IgD-negative memory B cell (primary cell): ENCODE results near the gene CGB3. TPM values are rescaled to one million over a fixed set of nuclear protein-coding genes. Genes with fewer than 3 reads are reported as not detected.
"Not testable (repeated sequence)": the region's sequence is repeated elsewhere in the genome, so short reads cannot be mapped to it uniquely, and the experiment has no call there.

Experiments used
- H3K27ac Mint-ChIP-seq, 3 donors: one replicate each; pipeline ENCODE4 v1.8.0; 2020 to 2022; ENCODE audit warnings: mild to moderate bottlenecking in 3 of 3, mixed read lengths in 3 of 3, moderate library complexity in 1 of 3
- H3K27me3 Mint-ChIP-seq: one replicate; pipeline ENCODE4 v1.8.0; 2021; ENCODE audit warnings: mixed read lengths
- H3K36me3 Mint-ChIP-seq: one replicate; pipeline ENCODE4 v1.8.0; 2020; ENCODE audit warnings: mild to moderate bottlenecking, mixed read lengths
- H3K4me1 Mint-ChIP-seq, 3 donors: one replicate each; pipeline ENCODE4 v1.8.0; 2020 to 2022; ENCODE audit warnings: mixed read lengths in 3 of 3, mild to moderate bottlenecking in 1 of 3
- H3K4me3 Mint-ChIP-seq, 4 donors: one replicate each; pipeline ENCODE4 v1.8.0; 2020 to 2022; ENCODE audit warnings: mild to moderate bottlenecking in 4 of 4, mixed read lengths in 4 of 4, moderate library complexity in 3 of 4
- H3K9me3 Mint-ChIP-seq, 3 donors: one replicate each; pipeline ENCODE4 v1.8.0; 2020 to 2021; ENCODE audit warnings: mixed read lengths in 3 of 3, mild to moderate bottlenecking in 1 of 3
- polyA plus RNA-seq: library from polyadenylated mRNA; unstranded; fragments of 300-500 nt; fragmentation: Illumina TruSeq; gene quantifications from one replicate; pipeline ENCODE4 v1.2.3, GENCODE V29; 2021

The CGB3 gene
- polyA plus RNA-seq, result not detected

DNA sequence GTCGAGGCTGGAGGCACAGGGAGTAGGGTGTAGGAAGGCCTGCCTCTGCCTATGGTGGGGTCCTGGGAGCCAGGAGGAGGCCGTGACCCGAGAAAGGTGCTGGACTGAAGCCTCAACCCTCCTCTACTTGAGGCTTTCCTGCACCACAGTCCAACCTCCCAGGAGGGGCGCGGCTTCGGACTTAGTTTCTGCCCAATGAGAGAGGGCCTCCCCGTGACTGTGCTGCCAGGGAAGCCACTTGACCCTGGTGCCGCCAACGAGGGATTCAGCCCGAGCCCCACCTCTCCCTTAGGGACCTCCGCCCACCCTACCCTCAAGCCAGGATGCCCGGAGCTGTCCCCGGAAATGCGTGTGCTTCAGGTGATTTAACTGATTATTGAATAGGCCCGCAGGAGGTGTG is at the start of gene CGB3:
TSS of gene CGB3 (minus strand) at position 101 of the 400 bp plus-strand sequence. CDS start 362 bp downstream, outside the sequence.
- not testable (repeated sequence) for H3K36me3 Mint-ChIP-seq, H3K27ac Mint-ChIP-seq, H3K27me3 Mint-ChIP-seq, H3K4me3 Mint-ChIP-seq, H3K9me3 Mint-ChIP-seq
- H3K4me1 Mint-ChIP-seq, result peaks cover 7 to 15% (median 14%) of the 10 kb centered on the region in 3 donors

DNA sequence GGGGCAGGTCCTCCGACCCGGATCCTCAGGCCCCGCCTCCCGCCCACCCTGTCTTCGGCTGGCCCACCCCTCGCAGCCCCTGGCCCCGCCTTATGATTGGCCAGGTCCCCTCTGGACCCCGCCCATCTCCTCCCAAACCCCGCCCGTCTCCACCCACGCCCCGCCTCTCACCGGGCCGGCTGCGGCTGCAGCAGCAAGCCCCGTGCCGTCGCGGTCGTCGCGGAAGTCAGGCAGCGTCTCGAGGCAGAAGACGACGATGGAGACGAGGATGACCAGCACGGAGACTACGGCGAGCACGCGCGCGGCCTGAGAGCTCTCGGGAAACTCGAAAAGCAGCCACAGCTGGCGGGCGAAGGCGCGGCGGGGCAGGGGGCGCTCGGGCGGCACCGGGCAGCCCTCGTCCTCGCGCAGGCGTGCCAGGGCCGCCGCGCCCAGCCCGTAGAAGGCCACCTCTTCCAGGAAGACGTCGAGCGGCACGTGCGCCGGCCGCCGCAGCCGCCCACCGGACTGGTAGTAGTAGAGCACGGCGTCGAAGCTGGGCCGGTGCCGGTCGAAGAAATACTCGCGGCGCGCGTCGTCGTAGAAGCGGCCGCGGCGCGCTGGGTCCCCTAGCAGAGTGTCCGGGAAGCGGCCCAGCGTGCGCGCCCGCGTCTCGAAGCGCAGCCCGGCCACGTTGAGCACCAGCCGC is 47.9 kb upstream of the CGB3 start:
- H3K4me3 Mint-ChIP-seq, result peak overlapping the region in 1 of 4 donors; percentile 8
- H3K9me3 Mint-ChIP-seq, result peaks cover 0 to 6% (median 5%) of the 10 kb centered on the region in 3 donors
- peaks cover 38% of the 10 kb centered on the region for H3K27me3 Mint-ChIP-seq
- peak overlapping the region in 1 of 3 donors; percentile 16 for H3K27ac Mint-ChIP-seq
- H3K36me3 Mint-ChIP-seq, result no peaks in the 10 kb centered on the region
- peaks cover 2 to 6% (median 5%) of the 10 kb centered on the region in 3 donors for H3K4me1 Mint-ChIP-seq

GRCh38 chr19:49070416-49070815 is 46.3 kb upstream of the CGB3 start:
- H3K4me3 Mint-ChIP-seq, result no peak overlapping the region
- H3K27me3 Mint-ChIP-seq, result peaks cover 44% of the 10 kb centered on the region
- H3K27ac Mint-ChIP-seq, result no peak overlapping the region
- no peaks in the 10 kb centered on the region for H3K36me3 Mint-ChIP-seq
- peaks cover 0 to 6% (median 5%) of the 10 kb centered on the region in 3 donors for H3K9me3 Mint-ChIP-seq
- H3K4me1 Mint-ChIP-seq, result peaks cover 2 to 6% (median 5%) of the 10 kb centered on the region in 3 donors

DNA sequence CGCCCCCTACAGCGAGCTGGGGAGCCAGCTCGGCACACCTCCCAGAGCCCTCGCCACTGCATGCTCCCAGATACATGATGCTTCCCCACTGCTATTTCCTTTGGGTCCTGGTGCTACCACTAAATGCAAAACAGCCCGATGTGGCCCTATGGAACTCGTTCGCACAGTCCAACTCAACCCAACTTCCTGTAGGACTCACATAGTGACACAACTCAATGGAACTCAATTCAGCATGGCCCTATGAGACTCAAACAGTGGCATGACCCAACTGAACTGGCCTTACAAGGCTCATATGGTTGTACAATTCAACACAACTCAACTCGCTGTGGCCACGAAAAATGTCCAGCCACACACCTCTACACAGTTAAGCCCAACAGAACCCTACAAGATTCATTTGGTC is 44.9 kb upstream of the CGB3 start:
- Mint-ChIP-seq H3K36me3 (no peaks in the 10 kb centered on the region), H3K27me3 (peaks cover 47% of the 10 kb centered on the region), H3K9me3 (peaks cover 0 to 6% (median 5%) of the 10 kb centered on the region in 3 donors), H3K4me3 (no peak overlapping the region), H3K27ac (no peak overlapping the region), H3K4me1 (peaks cover 2 to 6% (median 4%) of the 10 kb centered on the region in 3 donors)

- Mint-ChIP-seq H3K27ac (no peak overlapping the region), H3K4me1 (no peaks in the 10 kb centered on the region), H3K4me3 (no peak overlapping the region), H3K9me3 (peaks cover 0 to 6% (median 4%) of the 10 kb centered on the region in 3 donors), H3K36me3 (no peaks in the 10 kb centered on the region), H3K27me3 (peaks cover 43% of the 10 kb centered on the region)
Measured at GRCh38 chr19:49067554-49067953, 43.4 kb upstream of the CGB3 start.

- H3K27ac Mint-ChIP-seq, result no peak overlapping the region
- peaks cover 0 to 6% (median 4%) of the 10 kb centered on the region in 3 donors for H3K9me3 Mint-ChIP-seq
- H3K36me3 Mint-ChIP-seq, result no peaks in the 10 kb centered on the region
- H3K4me1 Mint-ChIP-seq, result no peaks in the 10 kb centered on the region
- peaks cover 44% of the 10 kb centered on the region for H3K27me3 Mint-ChIP-seq
- H3K4me3 Mint-ChIP-seq, result peak overlapping the region in 1 of 4 donors; percentile 17
Measured at GRCh38 chr19:49065905-49066512, 41.9 kb upstream of the CGB3 start.

- no peaks in the 10 kb centered on the region for H3K36me3 Mint-ChIP-seq
- H3K27ac Mint-ChIP-seq, result no peak within 1 kb of the TSS
- H3K4me1 Mint-ChIP-seq, result no peaks in the 10 kb centered on the region
- H3K9me3 Mint-ChIP-seq, result peaks cover 0 to 6% (median 4%) of the 10 kb centered on the region in 3 donors
- no peak within 1 kb of the TSS for H3K4me3 Mint-ChIP-seq
- peaks cover 47% of the 10 kb centered on the region for H3K27me3 Mint-ChIP-seq
Measured at GRCh38 chr19:49064768-49065611, 40.9 kb upstream of the CGB3 start, which contains the start of gene NTF4. NTF4 (minus strand) TSS chr19:49064818; CDS start chr19:49061997, 2,821 bp downstream.

DNA sequence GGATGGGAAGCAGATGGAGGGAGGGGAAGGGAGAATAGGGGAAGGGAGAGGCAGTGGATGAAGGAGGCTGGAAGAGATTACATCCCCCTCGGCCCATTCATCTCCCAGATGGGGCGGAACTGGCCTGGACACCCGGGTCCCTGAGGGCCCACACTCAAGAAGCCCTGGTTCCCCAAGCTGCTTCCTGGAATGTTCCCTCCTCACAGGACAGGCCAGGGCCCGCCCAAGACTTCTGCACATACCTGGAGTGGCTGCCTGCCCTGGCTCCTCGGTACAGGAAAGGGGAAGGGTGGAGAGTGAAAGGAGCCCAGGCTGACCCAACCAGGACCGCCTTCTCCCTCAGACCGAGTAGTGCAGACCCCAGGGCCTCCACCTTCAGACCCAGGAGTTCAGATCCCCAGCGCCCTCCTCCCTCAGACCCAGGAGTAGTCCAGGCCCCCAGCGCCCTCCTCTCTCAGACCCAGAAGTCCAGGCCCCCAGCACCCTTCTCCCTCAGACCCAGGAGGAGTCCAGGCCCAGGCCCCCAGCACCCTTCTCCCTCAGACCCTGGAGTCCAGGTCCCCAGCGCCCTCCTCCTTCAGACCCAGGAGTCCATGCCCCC is 40.0 kb upstream of the CGB3 start:
- H3K27me3 Mint-ChIP-seq, result peaks cover 47% of the 10 kb centered on the region
- H3K27ac Mint-ChIP-seq, result no peak overlapping the region
- peaks cover 3% of the 10 kb centered on the region for H3K36me3 Mint-ChIP-seq
- no peak overlapping the region for H3K4me3 Mint-ChIP-seq
- H3K9me3 Mint-ChIP-seq, result peaks cover 0 to under 1% (median 0%) of the 10 kb centered on the region in 3 donors
- H3K4me1 Mint-ChIP-seq, result peaks cover 0 to 4% (median 3%) of the 10 kb centered on the region in 3 donors

DNA sequence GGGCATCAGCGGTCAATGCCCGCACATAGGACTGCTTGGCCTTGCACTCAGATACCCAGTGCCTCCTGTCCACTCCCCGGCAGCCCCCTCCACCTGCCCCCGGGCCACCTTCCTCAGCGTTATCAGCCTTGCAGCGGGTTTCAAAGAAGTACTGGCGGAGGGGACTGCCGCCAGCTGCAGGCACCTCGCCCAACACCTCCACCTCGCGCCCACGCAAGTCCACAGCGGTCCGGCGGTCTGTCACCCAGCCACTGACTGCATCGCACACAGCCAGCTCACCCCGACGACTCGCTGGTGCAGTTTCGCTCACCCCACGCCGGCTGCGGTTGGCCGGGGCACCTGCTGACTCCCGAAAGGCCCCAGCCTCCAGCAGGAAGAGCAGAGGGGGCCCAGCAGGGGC is 37.3 kb upstream of the CGB3 start:
- H3K27ac Mint-ChIP-seq, result no peak overlapping the region
- H3K4me1 Mint-ChIP-seq, result peaks cover 4 to 14% (median 11%) of the 10 kb centered on the region in 3 donors
- peaks cover 3% of the 10 kb centered on the region for H3K36me3 Mint-ChIP-seq
- no peaks in the 10 kb centered on the region for H3K9me3 Mint-ChIP-seq
- peaks cover 51% of the 10 kb centered on the region for H3K27me3 Mint-ChIP-seq
- no peak overlapping the region for H3K4me3 Mint-ChIP-seq

- Mint-ChIP-seq H3K36me3 (peaks cover 3% of the 10 kb centered on the region), H3K27ac (peak overlapping the region in 1 of 3 donors; percentile 17), H3K4me1 (peaks cover 4 to 14% (median 11%) of the 10 kb centered on the region in 3 donors), H3K27me3 (peaks cover 50% of the 10 kb centered on the region), H3K9me3 (no peaks in the 10 kb centered on the region), H3K4me3 (peak overlapping the region in 2 of 4 donors; percentile 3 to 6)
Measured at GRCh38 chr19:49061000-49061399, 36.9 kb upstream of the CGB3 start.

DNA sequence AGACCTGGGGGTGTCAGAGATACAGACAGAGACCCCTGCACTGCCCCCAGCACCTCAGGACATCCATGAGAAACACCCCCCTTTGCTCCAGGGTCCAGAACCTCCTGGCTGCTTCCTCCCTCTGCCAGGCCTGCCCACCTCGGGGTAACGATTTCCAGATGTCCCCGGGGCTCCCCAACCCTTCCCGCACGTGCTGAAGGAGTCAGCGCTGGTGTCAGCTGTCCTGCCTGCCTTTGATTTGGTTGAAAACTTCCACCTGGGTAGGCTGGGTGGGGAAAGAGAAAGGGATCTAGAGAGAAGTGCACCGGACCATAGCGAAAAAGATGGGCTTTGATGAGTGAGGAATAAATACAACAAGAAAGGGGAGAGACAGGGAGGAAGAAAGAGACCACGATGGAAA is 34.9 kb upstream of the CGB3 start:
- Mint-ChIP-seq H3K4me3 (peak overlapping the region in 1 of 4 donors; percentile 41), H3K27me3 (peaks cover 43% of the 10 kb centered on the region), H3K36me3 (peaks cover 3% of the 10 kb centered on the region), H3K9me3 (no peaks in the 10 kb centered on the region), H3K27ac (peak overlapping the region in 1 of 3 donors; percentile 80), H3K4me1 (peaks cover 4 to 14% (median 11%) of the 10 kb centered on the region in 3 donors)

DNA sequence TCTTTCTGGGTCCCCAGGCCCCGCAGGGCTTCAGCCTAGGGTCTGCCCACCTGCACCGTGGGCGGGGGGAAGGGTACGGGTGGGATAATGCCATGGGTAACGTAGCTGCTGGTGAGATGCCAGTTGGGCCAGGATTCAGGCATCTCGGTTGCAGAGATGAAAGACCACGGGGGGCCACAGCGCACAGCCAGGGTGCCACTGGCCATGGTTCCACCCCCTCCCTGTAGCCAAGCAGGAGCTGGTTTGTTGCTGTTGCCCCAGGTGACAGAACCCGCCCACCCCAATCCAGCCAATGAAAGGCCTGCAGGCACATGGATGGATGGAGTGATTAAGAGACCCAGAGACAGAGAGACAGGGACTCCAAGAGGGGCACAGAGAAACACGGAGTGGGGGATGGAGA is 34.4 kb upstream of the CGB3 start:
- peak overlapping the region in 1 of 3 donors; percentile 80 for H3K27ac Mint-ChIP-seq
- peaks cover 4 to 14% (median 11%) of the 10 kb centered on the region in 3 donors for H3K4me1 Mint-ChIP-seq
- H3K36me3 Mint-ChIP-seq, result peaks cover 3% of the 10 kb centered on the region
- H3K27me3 Mint-ChIP-seq, result peaks cover 46% of the 10 kb centered on the region
- H3K4me3 Mint-ChIP-seq, result peak overlapping the region in 1 of 4 donors; percentile 87
- no peaks in the 10 kb centered on the region for H3K9me3 Mint-ChIP-seq

DNA sequence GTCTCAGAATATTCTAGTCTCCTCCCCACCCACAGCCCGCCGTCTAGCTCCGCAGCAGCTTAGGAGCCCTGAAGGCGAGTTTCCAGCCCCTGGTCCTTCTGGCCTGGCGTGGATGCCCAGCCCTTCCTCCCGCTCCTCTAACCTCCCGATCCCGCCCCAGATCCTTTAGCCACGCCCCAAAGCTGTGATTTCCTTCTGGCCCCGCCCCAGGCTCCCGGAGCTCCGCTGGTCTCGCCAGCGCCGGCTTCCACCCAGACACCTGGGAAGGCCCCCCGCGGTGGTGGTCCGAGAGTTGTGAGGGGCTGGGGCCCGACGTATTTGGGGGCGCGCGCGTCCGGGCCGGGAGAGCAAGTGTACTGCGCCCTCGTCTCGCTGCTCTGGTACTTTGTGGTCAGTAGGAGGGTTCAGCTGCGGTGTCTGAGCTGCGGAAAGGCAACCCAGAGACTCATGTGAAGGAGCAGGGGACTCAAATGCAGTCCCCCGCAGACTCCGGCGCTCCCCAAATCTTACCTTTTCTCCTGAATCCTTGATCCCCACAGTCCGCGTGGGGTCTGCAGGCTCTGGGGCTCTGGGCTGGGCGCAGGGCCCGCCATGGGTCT is 33.6 kb upstream of the CGB3 start, which contains the start of gene CGB7:
TSS of gene CGB7 (minus strand) at position 114 of the 599 bp plus-strand sequence. CDS start 2,374 bp downstream, outside the sequence.
- Mint-ChIP-seq H3K36me3 (peaks cover 3% of the 10 kb centered on the region), H3K27ac (peak within 1 kb of the TSS in 2 of 3 donors; percentile 31 to 80), H3K4me3 (peak within 1 kb of the TSS; percentile 77 to 93 (median 84)), H3K9me3 (no peaks in the 10 kb centered on the region), H3K4me1 (peaks cover 4 to 14% (median 11%) of the 10 kb centered on the region in 3 donors), H3K27me3 (peaks cover 40% of the 10 kb centered on the region)
